Lung (tissue), 12 donors: ENCODE results near the gene ATP8B3. TPM values are rescaled to one million over a fixed set of nuclear protein-coding genes. Genes with fewer than 3 reads are reported as not detected.
A peak's percentile ranks its signal among the peaks of the same experiment; 100 is the strongest.

Source experiments
- ATAC-seq: fragments of 200-7000 bp; cut with Tn5 transposase; one replicate; pipeline ENCODE4 v1.9.1; 2020; ENCODE audit warnings: moderate number of reproducible peaks; ENCODE audit not compliant: insufficient read depth, low FRiP score
- DNase-seq, 3 donors: peaks; one replicate each; pipeline ENCODE4 v3.0.0-alpha.2; 2013 to 2017
- H3K27ac ChIP-seq, 2 donors: one replicate each; pipeline ENCODE4 v1.5.1; 2013; ENCODE audit warnings: mild to moderate bottlenecking in 2 of 2, moderate library complexity in 2 of 2, control low read depth in 1 of 2, inconsistent platforms in 1 of 2, low read depth in 1 of 2, low read length in 1 of 2
- H3K27me3 ChIP-seq, 3 donors: one replicate each; pipeline ENCODE4 v1.5.1; 2013; ENCODE audit warnings: low read length in 2 of 3; ENCODE audit not compliant: control insufficient read depth in 3 of 3, insufficient read depth in 3 of 3
- H3K36me3 ChIP-seq, 4 donors: one replicate each; pipeline ENCODE4 v1.5.1; 2013; ENCODE audit warnings: low read length in 4 of 4, mild to moderate bottlenecking in 1 of 4, moderate library complexity in 1 of 4; ENCODE audit not compliant: control insufficient read depth in 4 of 4, insufficient read depth in 4 of 4
- H3K4me1 ChIP-seq, 5 donors: one replicate each; pipeline ENCODE4 v1.5.1; 2013; ENCODE audit warnings: low read length in 5 of 5, mild to moderate bottlenecking in 2 of 5, moderate library complexity in 1 of 5; ENCODE audit not compliant: control insufficient read depth in 5 of 5, insufficient read depth in 5 of 5
- H3K4me3 ChIP-seq: one replicate; pipeline ENCODE4 v1.5.1; 2013; ENCODE audit warnings: mild to moderate bottlenecking, control low read depth, moderate library complexity
- H3K9ac ChIP-seq, 2 donors: one replicate each; pipeline ENCODE4 v1.5.1; 2013; ENCODE audit warnings: low read length in 2 of 2, control low read depth in 1 of 2; ENCODE audit not compliant: insufficient read depth in 1 of 2
- H3K9me3 ChIP-seq, 4 donors: one replicate each; pipeline ENCODE4 v1.5.1; 2013; ENCODE audit warnings: low read length in 3 of 4, mild to moderate bottlenecking in 1 of 4, moderate library complexity in 1 of 4; ENCODE audit not compliant: control insufficient read depth in 4 of 4, insufficient read depth in 3 of 4
- WGBS, 2 donors: extraction: QIAGEN DNeasy Blood & Tissue Kit; methylation state at CpG; one replicate each; pipeline ENCODE4 v1.1.7; 2013; 5-methylcytosine and 5-hydroxymethylcytosine counted together
- polyA plus RNA-seq, 2 donors: library from polyadenylated mRNA; stranded (reverse); fragments of 200-250 nt; gene quantifications; one replicate each; pipeline ENCODE4 v1.2.1, GENCODE V29; 2013
- total RNA-seq, 2 donors: library from RNA; depleted of rRNA in 1 of 2; stranded (reverse); fragments of >200 nt in 1 of 2; gene quantifications; one replicate each; pipeline ENCODE4 v1.2.1, GENCODE V29; 2014 to 2021
- TF ChIP-seq, protein P1 (sequence below): IDR thresholded peaks from 2 replicates; pipeline ENCODE4 v1.5.1; 2012; ENCODE audit warnings: mild to moderate bottlenecking; ENCODE audit errors: control extremely low read depth, extremely low read depth
- donor health status: control.
- donor health status: control.
- donor health status: Bipolar disorder and iron deficiency.
- donor health status: healthy.
- donor health status: DM: yes; HTN: yes; CAD: no.

ATP8B3 gene
- total and polyA plus RNA-seq, 4 donors = 0.69 to 2.4 (median 1.8) TPM

DNA sequence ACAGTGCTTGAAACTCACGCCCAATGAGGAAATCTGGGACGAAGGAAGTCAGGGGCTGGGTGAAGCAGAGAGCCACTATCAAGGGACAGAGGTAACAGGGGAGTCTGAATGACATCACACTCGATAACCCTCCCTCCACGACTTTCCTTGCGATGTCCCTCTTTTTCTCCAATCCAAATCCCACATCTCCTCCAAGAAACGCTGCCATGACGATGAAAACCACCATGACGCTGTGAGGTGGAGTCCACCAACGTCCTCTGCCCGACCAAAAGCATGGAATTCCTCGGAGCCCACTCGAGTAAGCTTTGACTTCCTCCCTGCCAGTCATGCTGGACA, 35.2 kb upstream of the ATP8B3 start:
- Histone ChIP-seq H3K9me3 (no peaks in the 10 kb centered on the region), H3K4me3 (peak overlapping the region; percentile 99), H3K27me3 (no peaks in the 10 kb centered on the region), H3K36me3 (peaks cover 0 to 8% (median 1%) of the 10 kb centered on the region in 4 donors), H3K9ac (peak overlapping the region; percentile 63 to 85), H3K4me1 (peaks cover 8 to 37% (median 12%) of the 10 kb centered on the region in 5 donors), H3K27ac (peak overlapping the region in 1 of 2 donors; percentile 99)
- TF ChIP-seq, protein P1, sequence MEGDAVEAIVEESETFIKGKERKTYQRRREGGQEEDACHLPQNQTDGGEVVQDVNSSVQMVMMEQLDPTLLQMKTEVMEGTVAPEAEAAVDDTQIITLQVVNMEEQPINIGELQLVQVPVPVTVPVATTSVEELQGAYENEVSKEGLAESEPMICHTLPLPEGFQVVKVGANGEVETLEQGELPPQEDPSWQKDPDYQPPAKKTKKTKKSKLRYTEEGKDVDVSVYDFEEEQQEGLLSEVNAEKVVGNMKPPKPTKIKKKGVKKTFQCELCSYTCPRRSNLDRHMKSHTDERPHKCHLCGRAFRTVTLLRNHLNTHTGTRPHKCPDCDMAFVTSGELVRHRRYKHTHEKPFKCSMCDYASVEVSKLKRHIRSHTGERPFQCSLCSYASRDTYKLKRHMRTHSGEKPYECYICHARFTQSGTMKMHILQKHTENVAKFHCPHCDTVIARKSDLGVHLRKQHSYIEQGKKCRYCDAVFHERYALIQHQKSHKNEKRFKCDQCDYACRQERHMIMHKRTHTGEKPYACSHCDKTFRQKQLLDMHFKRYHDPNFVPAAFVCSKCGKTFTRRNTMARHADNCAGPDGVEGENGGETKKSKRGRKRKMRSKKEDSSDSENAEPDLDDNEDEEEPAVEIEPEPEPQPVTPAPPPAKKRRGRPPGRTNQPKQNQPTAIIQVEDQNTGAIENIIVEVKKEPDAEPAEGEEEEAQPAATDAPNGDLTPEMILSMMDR = no peak
- DNase-seq (no peak), ATAC-seq (no peak)
- WGBS, 2 donors = 5 to 6% methylated on average over 12 of the region's 12 CpGs

DNA sequence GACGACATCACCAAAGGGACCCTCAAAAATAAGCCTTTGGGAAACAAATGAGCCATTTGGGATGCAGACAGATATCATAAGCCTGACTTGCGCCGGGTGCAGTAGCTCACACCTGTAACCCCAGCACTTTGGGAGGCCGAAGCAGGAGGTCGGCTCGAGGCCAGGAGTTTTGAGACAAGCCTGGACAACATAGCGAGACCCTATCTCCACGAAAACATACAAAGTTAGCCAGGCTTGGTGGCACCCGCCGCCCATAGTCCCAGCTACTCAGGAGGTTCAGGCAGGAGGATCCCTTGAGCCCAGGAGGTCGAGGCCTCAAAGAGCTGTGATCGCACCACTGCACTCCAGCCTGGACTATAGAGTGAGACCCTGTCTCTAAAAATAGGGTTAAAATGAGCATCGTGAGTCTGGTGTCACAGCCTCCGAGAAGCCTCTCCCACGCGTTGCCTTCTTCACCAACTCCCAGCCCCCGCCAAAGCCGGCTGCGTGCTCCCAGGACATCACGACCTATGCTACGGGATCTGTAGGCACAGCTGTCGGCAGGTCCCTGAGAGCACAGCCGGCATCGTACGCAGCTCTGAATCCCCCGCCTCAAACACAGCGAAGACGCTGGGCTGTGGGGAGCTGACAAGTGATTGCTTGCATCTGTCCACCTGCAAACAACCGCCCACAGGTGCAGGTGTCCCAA, 34.6 kb upstream of the ATP8B3 start:
- Histone ChIP-seq H3K4me3 (no peak overlapping the region), H3K4me1 (peaks cover 8 to 33% (median 12%) of the 10 kb centered on the region in 5 donors), H3K9ac (peak overlapping the region; percentile 63 to 85), H3K27me3 (no peaks in the 10 kb centered on the region), H3K27ac (no peak overlapping the region), H3K9me3 (no peaks in the 10 kb centered on the region), H3K36me3 (peaks cover 0 to 8% (median 1%) of the 10 kb centered on the region in 4 donors)
- ATAC-seq (no peak), DNase-seq (no peak)
- 80 to 88% methylated on average over 29 of the region's 29 CpGs for WGBS, 2 donors
- TF ChIP-seq, protein P1 = no peak

DNA sequence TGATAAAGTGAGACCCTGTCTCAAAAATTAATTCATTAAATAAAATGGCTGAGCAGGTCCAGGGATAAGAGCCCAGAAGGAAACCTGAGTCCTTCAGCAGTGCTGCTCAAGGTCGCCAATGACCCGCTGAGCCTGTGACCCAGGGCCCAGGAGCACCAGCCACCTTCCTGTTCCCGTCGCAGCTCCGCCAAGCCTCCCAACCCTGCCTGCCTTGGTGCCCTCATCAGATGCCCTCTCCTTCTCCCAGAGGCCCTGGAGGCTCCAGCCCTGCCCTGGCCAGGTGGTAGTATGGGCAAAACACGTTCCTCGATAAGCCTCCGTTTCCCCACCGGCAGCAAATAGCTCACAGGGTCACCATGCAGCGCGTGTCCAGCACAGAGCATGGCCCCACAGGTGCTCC, 33.6 kb upstream of the ATP8B3 start:
- Histone ChIP-seq H3K4me3 (no peak overlapping the region), H3K36me3 (peaks cover 0 to 7% (median 1%) of the 10 kb centered on the region in 4 donors), H3K4me1 (peaks cover 8 to 33% (median 12%) of the 10 kb centered on the region in 5 donors), H3K27ac (no peak overlapping the region), H3K9ac (no peak overlapping the region), H3K9me3 (no peaks in the 10 kb centered on the region), H3K27me3 (no peaks in the 10 kb centered on the region)
- ATAC-seq = no peak
- WGBS, 2 donors = 91 to 95% methylated on average over 11 of the region's 11 CpGs
- no peak for DNase-seq
- TF ChIP-seq, protein P1 = no peak
